MM.1S (cell line): ENCODE measurements around the gene ING3.

Source experiments
- EZH2 ChIP-seq: fragments of 300-600 bp; sonication (generic); optimal IDR thresholded peaks from 2 replicates; pipeline ENCODE3; 2017; ENCODE audit warnings: low read depth, mild to moderate bottlenecking, antibody characterized with exemption, low read length, mixed read lengths
- TF ChIP-seq, protein P1 (sequence below): fragments of 300-600 bp; sonication (generic); IDR thresholded peaks from 2 replicates; pipeline ENCODE4 v1.5.1; 2016; ENCODE audit warnings: antibody characterized with exemption, low read length, mixed read lengths

GRCh38 chr7:120939345-120939744 is 11.2 kb upstream of the ING3 start:
- TF ChIP-seq, protein P1, sequence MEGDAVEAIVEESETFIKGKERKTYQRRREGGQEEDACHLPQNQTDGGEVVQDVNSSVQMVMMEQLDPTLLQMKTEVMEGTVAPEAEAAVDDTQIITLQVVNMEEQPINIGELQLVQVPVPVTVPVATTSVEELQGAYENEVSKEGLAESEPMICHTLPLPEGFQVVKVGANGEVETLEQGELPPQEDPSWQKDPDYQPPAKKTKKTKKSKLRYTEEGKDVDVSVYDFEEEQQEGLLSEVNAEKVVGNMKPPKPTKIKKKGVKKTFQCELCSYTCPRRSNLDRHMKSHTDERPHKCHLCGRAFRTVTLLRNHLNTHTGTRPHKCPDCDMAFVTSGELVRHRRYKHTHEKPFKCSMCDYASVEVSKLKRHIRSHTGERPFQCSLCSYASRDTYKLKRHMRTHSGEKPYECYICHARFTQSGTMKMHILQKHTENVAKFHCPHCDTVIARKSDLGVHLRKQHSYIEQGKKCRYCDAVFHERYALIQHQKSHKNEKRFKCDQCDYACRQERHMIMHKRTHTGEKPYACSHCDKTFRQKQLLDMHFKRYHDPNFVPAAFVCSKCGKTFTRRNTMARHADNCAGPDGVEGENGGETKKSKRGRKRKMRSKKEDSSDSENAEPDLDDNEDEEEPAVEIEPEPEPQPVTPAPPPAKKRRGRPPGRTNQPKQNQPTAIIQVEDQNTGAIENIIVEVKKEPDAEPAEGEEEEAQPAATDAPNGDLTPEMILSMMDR, result no peak
- TF ChIP-seq EZH2, result no peak
